ENCODE measurements around the gene CYB5D1. TPM values are rescaled to one million over a fixed set of nuclear protein-coding genes. Genes with fewer than 3 reads are reported as not detected.

The CYB5D1 gene
- total RNA-seq, 1 donor from 2014 or later = 6.1 TPM

- POLR2A ChIA-PET = no interaction called here
- DNase-seq = no peak
- CTCF ChIA-PET = interaction anchor here (0.9 kb wide), 1 partner anchor 110 kb away, joined by 3 read pairs; no protein-coding TSS in a partner anchor
Measured at GRCh38 chr17:7854078-7854777, 3.6 kb upstream of the CYB5D1 start.

GRCh38 chr17:7854851-7855659 is 2.7 kb upstream of the CYB5D1 start, which contains the start of gene TMEM88:
TSS of gene TMEM88 (plus strand) at chr17:7855066. CDS start at chr17:7855075, 9 bp downstream.
- Mint-ChIP-seq H3K27me3 (no peaks in the 10 kb centered on the region), H3K36me3 (ENCODE audit: low read depth) (peaks cover 48% of the 10 kb centered on the region), H3K4me3 (no peak within 1 kb of the TSS), H3K4me1 (peaks cover 24% of the 10 kb centered on the region), H3K9me3 (no peaks in the 10 kb centered on the region), H3K27ac (no peak within 1 kb of the TSS)
- intact Hi-C loops (cut with micrococcal nuclease) = loop anchor here (5.0 to 10.0 kb wide), 3 partner anchors 302 to 1203 kb away; partner anchors contain the start of genes C17orf100 and MED31
- DNase-seq (peak; percentile 17), ATAC-seq (ENCODE audit: low read depth) (no peak)
- CTCF ChIA-PET = interaction anchor here (1.0 to 1.3 kb wide), 2 partner anchors 20 to 30 kb away, joined by 3 read pairs; no protein-coding TSS in a partner anchor
- no peak for TF ChIP-seq CTCF (IDR thresholded peaks at IDR 0.05)
- POLR2A ChIA-PET = interaction anchor here (0.6 to 3.1 kb wide), 4 partner anchors 11 to 646 kb away, joined by 3 to 98 read pairs (median 41); partner anchors contain the start of gene KDM6B

More at GRCh38 chr17:7854078-7854777, 3.6 kb upstream of the CYB5D1 start:
- no peaks in the 10 kb centered on the region for H3K27me3 Mint-ChIP-seq
- H3K9me3 Mint-ChIP-seq = no peaks in the 10 kb centered on the region
- ATAC-seq (ENCODE audit: low read depth) = no peak
- no peak for TF ChIP-seq CTCF (IDR thresholded peaks at IDR 0.05)
- no peak overlapping the region for H3K27ac Mint-ChIP-seq
- peaks cover 31% of the 10 kb centered on the region for H3K4me1 Mint-ChIP-seq
- H3K36me3 Mint-ChIP-seq (ENCODE audit: low read depth) = peaks cover 49% of the 10 kb centered on the region
- intact Hi-C loops (cut with micrococcal nuclease) = loop anchor here (10.0 kb wide), 1 partner anchor 371 kb away; no protein-coding TSS in a partner anchor
- H3K4me3 Mint-ChIP-seq = no peak overlapping the region

- Mint-ChIP-seq H3K27me3 (no peaks in the 10 kb centered on the region), H3K9me3 (no peaks in the 10 kb centered on the region), H3K4me3 (no peak overlapping the region), H3K27ac (no peak overlapping the region), H3K4me1 (peaks cover 20% of the 10 kb centered on the region), H3K36me3 (ENCODE audit: low read depth) (peaks cover 42% of the 10 kb centered on the region)
- intact Hi-C loops (cut with micrococcal nuclease) = loop anchor here (2.0 to 10.0 kb wide), 6 partner anchors 59 to 1203 kb away; partner anchors contain the start of genes C17orf100, FXR2 and MED31
- ATAC-seq (ENCODE audit: low read depth) (no peak), DNase-seq (no peak)
- no peak for TF ChIP-seq CTCF (IDR thresholded peaks at IDR 0.05)
- ChIA-PET CTCF (interaction anchor here (1.0 to 1.3 kb wide), 2 partner anchors 20 to 31 kb away, joined by 3 read pairs; no protein-coding TSS in a partner anchor), POLR2A (interaction anchor here (0.6 to 3.1 kb wide), 4 partner anchors 12 to 647 kb away, joined by 3 to 98 read pairs (median 41); partner anchors contain the start of gene KDM6B)
Measured at GRCh38 chr17:7855660-7856010, 2.2 kb upstream of the CYB5D1 start.

- H3K36me3 Mint-ChIP-seq (ENCODE audit: low read depth) = peaks cover 36% of the 10 kb centered on the region
- ChIA-PET CTCF (interaction anchor here (1.0 to 1.4 kb wide), 5 partner anchors 21 to 202 kb away, joined by 3 to 14 read pairs (median 3); no protein-coding TSS in a partner anchor), POLR2A (interaction anchor here (0.6 to 3.1 kb wide), 15 partner anchors 12 to 647 kb away, joined by 3 to 98 read pairs (median 10); partner anchors contain the start of genes KDM6B, MPDU1, RNF227 and TP53)
- ATAC-seq (ENCODE audit: low read depth) (no peak), DNase-seq (peak; percentile 23)
- H3K27ac Mint-ChIP-seq = no peak overlapping the region
- no peak for TF ChIP-seq CTCF (IDR thresholded peaks at IDR 0.05)
- H3K4me3 Mint-ChIP-seq = no peak overlapping the region
- no peaks in the 10 kb centered on the region for H3K27me3 Mint-ChIP-seq
- H3K4me1 Mint-ChIP-seq = peaks cover 14% of the 10 kb centered on the region
- H3K9me3 Mint-ChIP-seq = no peaks in the 10 kb centered on the region
- intact Hi-C loops (cut with micrococcal nuclease) = loop anchor here (2.0 to 10.0 kb wide), 6 partner anchors 59 to 1204 kb away; partner anchors contain the start of genes C17orf100, FXR2 and MED31
Measured at GRCh38 chr17:7856011-7856810, 1.6 kb upstream of the CYB5D1 start.

Measured in activated B cell treated with CpG ODN at 0.5 μM for 24 hours (primary cell).